Stimulated activated CD4-positive, alpha-beta T cell treated with anti-CD3 and anti-CD28 coated beads, Interleukin-4, amount 100 ng/mL, for 4 hours (primary cell): Measurements from ENCODE around the gene BLMH.
"Not testable (repeated sequence)": the region's sequence is repeated elsewhere in the genome, so short reads cannot be mapped to it uniquely, and the experiment has no call there.

Experiments used
- DNase-seq, 2 experiments: peaks; one replicate each; pipeline ENCODE4 v3.0.0-alpha.2; 2020

Gene BLMH

GRCh38 chr17:30246460-30246859 is 45.3 kb downstream of the BLMH start:
- no peak for DNase-seq

GRCh38 chr17:30244853-30245385 is 46.8 kb downstream of the BLMH start:
- no peak for DNase-seq

GRCh38 chr17:30243568-30243967 is 48.2 kb downstream of the BLMH start:
- no peak for DNase-seq

GRCh38 chr17:30243002-30243401 is 48.7 kb downstream of the BLMH start:
- DNase-seq: no peak

GRCh38 chr17:30241051-30241450 is 50.7 kb downstream of the BLMH start:
- no peak for DNase-seq

- DNase-seq: no peak
Measured at GRCh38 chr17:30240177-30240576, 51.6 kb downstream of the BLMH start.

GRCh38 chr17:30239089-30239462 is 52.7 kb downstream of the BLMH start:
- DNase-seq: no peak

- no peak for DNase-seq
Measured at GRCh38 chr17:30238387-30239088, 53.2 kb downstream of the BLMH start.

- DNase-seq: no peak
Measured at GRCh38 chr17:30238003-30238344, 53.8 kb downstream of the BLMH start.

GRCh38 chr17:30237296-30238002 is 54.3 kb downstream of the BLMH start:
- DNase-seq: no peak

- no peak for DNase-seq
Measured at GRCh38 chr17:30236766-30237165, 55.0 kb downstream of the BLMH start.

GRCh38 chr17:30236297-30236624 is 55.5 kb downstream of the BLMH start:
- DNase-seq: no peak

GRCh38 chr17:30235386-30236296 is 56.1 kb downstream of the BLMH start, which contains the start of gene SLC6A4:
Gene SLC6A4, minus strand, starts transcription at chr17:30235697. Its CDS starts 13,739 bp downstream, at chr17:30221958.
- no peak for DNase-seq

GRCh38 chr17:30234964-30235363 is 56.8 kb downstream of the BLMH start:
- no peak for DNase-seq

GRCh38 chr17:30234296-30234695 is 57.4 kb downstream of the BLMH start:
- DNase-seq: no peak

- no peak for DNase-seq
Measured at GRCh38 chr17:30232824-30233427, 58.8 kb downstream of the BLMH start.

GRCh38 chr17:30232015-30232823 is 59.5 kb downstream of the BLMH start:
- DNase-seq: no peak

- DNase-seq: no peak
Measured at GRCh38 chr17:30230596-30231125, 61.1 kb downstream of the BLMH start.

- not testable (repeated sequence) for DNase-seq
Measured at GRCh38 chr17:30230009-30230408, 61.7 kb downstream of the BLMH start.

GRCh38 chr17:30229012-30229411 is 62.7 kb downstream of the BLMH start:
- DNase-seq: no peak

- no peak for DNase-seq
Measured at GRCh38 chr17:30228011-30228410, 63.7 kb downstream of the BLMH start.

- DNase-seq: no peak
Measured at GRCh38 chr17:30226878-30227277, 64.9 kb downstream of the BLMH start.
